Neural cell (in vitro differentiated cells): ENCODE measurements around the gene TBC1D24. TPM values are rescaled to one million over a fixed set of nuclear protein-coding genes. Genes with fewer than 3 reads are reported as not detected.

Source experiments
- H2AFZ ChIP-seq: fragments of 200-600, 300-800 bp; sonication (generic), shearing (Covaris generic); 2 replicates; pipeline ENCODE4 v1.6.0; 2014; ENCODE audit warnings: low read depth, mild to moderate bottlenecking, antibody characterized with exemption, low read length, moderate library complexity
- H3F3A ChIP-seq: fragments of 200-600 bp; shearing (Covaris generic); 2 replicates; pipeline ENCODE4 v1.6.1; 2016; ENCODE audit warnings: mild to moderate bottlenecking, moderate library complexity, mixed read lengths, antibody characterized with exemption, low read length; ENCODE audit not compliant: insufficient read depth, poor library complexity, severe bottlenecking
- H3K27ac ChIP-seq: fragments of 200-600, 300-800 bp; sonication (generic), shearing (Covaris generic); 2 replicates; pipeline ENCODE4 v1.5.1; 2014; ENCODE audit warnings: mild to moderate bottlenecking, low read length, moderate library complexity
- H3K27me3 ChIP-seq: fragments of 300-800, 200-600 bp; sonication (generic), shearing (Covaris generic); 2 replicates; pipeline ENCODE4 v1.6.0; 2014; ENCODE audit warnings: mild to moderate bottlenecking, low read depth, low read length, moderate library complexity; ENCODE audit not compliant: insufficient read depth
- H3K36me3 ChIP-seq: fragments of 300-800, 200-600 bp; sonication (generic), shearing (Covaris generic); 2 replicates; pipeline ENCODE4 v1.5.1; 2014; ENCODE audit warnings: mild to moderate bottlenecking, antibody characterized with exemption, low read length, moderate library complexity; ENCODE audit not compliant: insufficient read depth
- H3K4me2 ChIP-seq: fragments of 300-800, 200-600 bp; sonication (generic), shearing (Covaris generic); 2 replicates; pipeline ENCODE4 v1.6.0; 2014; ENCODE audit warnings: mild to moderate bottlenecking, low read length
- H3K4me3 ChIP-seq: fragments of 300-800, 200-600 bp; sonication (generic), shearing (Covaris generic); 2 replicates; pipeline ENCODE4 v1.5.1; 2014; ENCODE audit warnings: mild to moderate bottlenecking, low read length, moderate library complexity
- H3K79me2 ChIP-seq: fragments of 200-600 bp; shearing (Covaris generic); replicated peaks from 2 replicates; pipeline ENCODE4 v1.6.0; 2014; ENCODE audit warnings: mild to moderate bottlenecking, low read length, moderate library complexity; ENCODE audit not compliant: insufficient read depth
- H3K9ac ChIP-seq: fragments of 300-800, 200-600 bp; sonication (generic), shearing (Covaris generic); 2 replicates; pipeline ENCODE4 v1.6.1; 2016; ENCODE audit warnings: mild to moderate bottlenecking, low read length, mixed read lengths
- H3K9me2 ChIP-seq: fragments of 200-600 bp; shearing (Covaris generic); 2 replicates; pipeline ENCODE4 v1.6.1; 2016; ENCODE audit warnings: mild to moderate bottlenecking, low read length, mixed read lengths; ENCODE audit not compliant: insufficient read depth
- H3K9me3 ChIP-seq: fragments of 200-600, 300-800 bp; sonication (generic), shearing (Covaris generic); 2 replicates; pipeline ENCODE4 v1.6.1; 2016; ENCODE audit warnings: mild to moderate bottlenecking, mixed run types, low read length, moderate library complexity, mixed read lengths
- H4K20me1 ChIP-seq: fragments of 200-600 bp; shearing (Covaris generic); 2 replicates; pipeline ENCODE4 v1.6.1; 2016; ENCODE audit warnings: mild to moderate bottlenecking, mixed run types; ENCODE audit not compliant: insufficient read depth
- EP300 ChIP-seq: fragments of 450-650 bp; conservative IDR thresholded peaks from 2 replicates; pipeline ENCODE4 v1.6.1; 2014; ENCODE audit warnings: antibody characterized with exemption, mild to moderate bottlenecking, moderate library complexity; ENCODE audit not compliant: poor library complexity, severe bottlenecking
- EZH2 ChIP-seq: fragments of 200-600, 300-800 bp; shearing (Covaris generic), sonication (generic); IDR thresholded peaks from 2 replicates; pipeline ENCODE4 v1.6.1; 2014; ENCODE audit warnings: antibody characterized with exemption, low read length, borderline replicate concordance, mild to moderate bottlenecking; ENCODE audit not compliant: insufficient read depth, poor library complexity, severe bottlenecking
- MXI1 ChIP-seq: fragments of 450-650 bp; conservative IDR thresholded peaks from 2 replicates; pipeline ENCODE4 v1.6.1; 2014; ENCODE audit warnings: antibody characterized with exemption, mild to moderate bottlenecking; ENCODE audit not compliant: poor library complexity, severe bottlenecking
- POLR2AphosphoS5 ChIP-seq: IDR thresholded peaks from 2 replicates; pipeline ENCODE4 v1.6.1; 2012
- RAD21 ChIP-seq: fragments of 450-650 bp; conservative IDR thresholded peaks from 2 replicates; pipeline ENCODE4 v1.6.1; 2014; ENCODE audit warnings: antibody characterized with exemption, mild to moderate bottlenecking, moderate library complexity
- SMC3 ChIP-seq: fragments of 450-650 bp; conservative IDR thresholded peaks from 2 replicates; pipeline ENCODE4 v1.6.1; 2014; ENCODE audit warnings: antibody characterized with exemption, mild to moderate bottlenecking, moderate library complexity; ENCODE audit not compliant: poor library complexity
- TAF1 ChIP-seq: IDR thresholded peaks from 2 replicates; pipeline ENCODE4 v1.6.1; 2012; ENCODE audit warnings: low read depth
- polyA plus RNA-seq: library from polyadenylated mRNA; depleted of rRNA; stranded (reverse); fragments of >200 nt; gene quantifications from 2 replicates; pipeline ENCODE4 v1.2.3, GENCODE V29; 2014
- TF ChIP-seq, protein P1 (sequence below): IDR thresholded peaks from 2 replicates; pipeline ENCODE4 v1.6.1; 2012; ENCODE audit warnings: borderline replicate concordance
- TF ChIP-seq, protein P2 (sequence below): fragments of 450-650 bp; IDR thresholded peaks from 2 replicates; pipeline ENCODE4 v1.5.1; 2014; ENCODE audit warnings: antibody characterized with exemption, mild to moderate bottlenecking, moderate library complexity; ENCODE audit not compliant: poor library complexity, severe bottlenecking

Gene TBC1D24
- polyA plus RNA-seq, 1 donor from 2014 or later: 27.1 TPM

DNA sequence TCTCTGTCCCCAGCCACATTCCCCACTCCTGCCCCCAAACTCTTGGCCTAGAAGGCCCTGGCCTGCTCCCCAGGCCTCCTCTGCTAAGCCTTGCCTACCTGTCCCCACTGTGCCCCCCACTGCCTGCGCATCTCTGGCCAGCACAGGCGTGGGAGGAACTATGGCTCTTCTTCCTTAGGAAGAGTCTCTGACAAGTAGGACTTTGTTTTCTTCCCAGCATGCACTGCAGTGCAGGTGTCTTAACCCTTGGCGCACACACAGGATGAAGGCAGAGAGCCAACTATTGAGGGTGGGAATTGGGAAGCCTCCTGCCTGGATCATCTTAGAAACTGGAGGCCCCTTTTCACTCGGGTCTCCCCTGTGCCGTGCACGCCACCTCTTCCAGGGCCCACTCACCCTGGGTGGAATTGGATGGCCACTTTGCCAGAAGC lies 48.9 kb downstream of the TBC1D24 start:
- Histone ChIP-seq H3K4me2 (no peak overlapping the region), H3K9me3 (no peaks in the 10 kb centered on the region), H2AFZ (no peak overlapping the region), H3K27me3 (no peaks in the 10 kb centered on the region), H4K20me1 (peaks cover 6% of the 10 kb centered on the region), H3K27ac (no peak overlapping the region), H3K4me3 (no peak overlapping the region), H3K9me2 (no peaks in the 10 kb centered on the region), H3K79me2 (peaks cover 9% of the 10 kb centered on the region), H3F3A (no peaks in the 10 kb centered on the region), H3K36me3 (no peaks in the 10 kb centered on the region), H3K9ac (no peak overlapping the region)
- no peak for TF ChIP-seq EZH2
- no peak for TF ChIP-seq RAD21
- no peak for TF ChIP-seq TAF1
- TF ChIP-seq MXI1: no peak
- TF ChIP-seq, protein P1, sequence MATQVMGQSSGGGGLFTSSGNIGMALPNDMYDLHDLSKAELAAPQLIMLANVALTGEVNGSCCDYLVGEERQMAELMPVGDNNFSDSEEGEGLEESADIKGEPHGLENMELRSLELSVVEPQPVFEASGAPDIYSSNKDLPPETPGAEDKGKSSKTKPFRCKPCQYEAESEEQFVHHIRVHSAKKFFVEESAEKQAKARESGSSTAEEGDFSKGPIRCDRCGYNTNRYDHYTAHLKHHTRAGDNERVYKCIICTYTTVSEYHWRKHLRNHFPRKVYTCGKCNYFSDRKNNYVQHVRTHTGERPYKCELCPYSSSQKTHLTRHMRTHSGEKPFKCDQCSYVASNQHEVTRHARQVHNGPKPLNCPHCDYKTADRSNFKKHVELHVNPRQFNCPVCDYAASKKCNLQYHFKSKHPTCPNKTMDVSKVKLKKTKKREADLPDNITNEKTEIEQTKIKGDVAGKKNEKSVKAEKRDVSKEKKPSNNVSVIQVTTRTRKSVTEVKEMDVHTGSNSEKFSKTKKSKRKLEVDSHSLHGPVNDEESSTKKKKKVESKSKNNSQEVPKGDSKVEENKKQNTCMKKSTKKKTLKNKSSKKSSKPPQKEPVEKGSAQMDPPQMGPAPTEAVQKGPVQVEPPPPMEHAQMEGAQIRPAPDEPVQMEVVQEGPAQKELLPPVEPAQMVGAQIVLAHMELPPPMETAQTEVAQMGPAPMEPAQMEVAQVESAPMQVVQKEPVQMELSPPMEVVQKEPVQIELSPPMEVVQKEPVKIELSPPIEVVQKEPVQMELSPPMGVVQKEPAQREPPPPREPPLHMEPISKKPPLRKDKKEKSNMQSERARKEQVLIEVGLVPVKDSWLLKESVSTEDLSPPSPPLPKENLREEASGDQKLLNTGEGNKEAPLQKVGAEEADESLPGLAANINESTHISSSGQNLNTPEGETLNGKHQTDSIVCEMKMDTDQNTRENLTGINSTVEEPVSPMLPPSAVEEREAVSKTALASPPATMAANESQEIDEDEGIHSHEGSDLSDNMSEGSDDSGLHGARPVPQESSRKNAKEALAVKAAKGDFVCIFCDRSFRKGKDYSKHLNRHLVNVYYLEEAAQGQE: no peak
- no peak for TF ChIP-seq POLR2AphosphoS5
- no peak for TF ChIP-seq SMC3
- TF ChIP-seq, protein P2, sequence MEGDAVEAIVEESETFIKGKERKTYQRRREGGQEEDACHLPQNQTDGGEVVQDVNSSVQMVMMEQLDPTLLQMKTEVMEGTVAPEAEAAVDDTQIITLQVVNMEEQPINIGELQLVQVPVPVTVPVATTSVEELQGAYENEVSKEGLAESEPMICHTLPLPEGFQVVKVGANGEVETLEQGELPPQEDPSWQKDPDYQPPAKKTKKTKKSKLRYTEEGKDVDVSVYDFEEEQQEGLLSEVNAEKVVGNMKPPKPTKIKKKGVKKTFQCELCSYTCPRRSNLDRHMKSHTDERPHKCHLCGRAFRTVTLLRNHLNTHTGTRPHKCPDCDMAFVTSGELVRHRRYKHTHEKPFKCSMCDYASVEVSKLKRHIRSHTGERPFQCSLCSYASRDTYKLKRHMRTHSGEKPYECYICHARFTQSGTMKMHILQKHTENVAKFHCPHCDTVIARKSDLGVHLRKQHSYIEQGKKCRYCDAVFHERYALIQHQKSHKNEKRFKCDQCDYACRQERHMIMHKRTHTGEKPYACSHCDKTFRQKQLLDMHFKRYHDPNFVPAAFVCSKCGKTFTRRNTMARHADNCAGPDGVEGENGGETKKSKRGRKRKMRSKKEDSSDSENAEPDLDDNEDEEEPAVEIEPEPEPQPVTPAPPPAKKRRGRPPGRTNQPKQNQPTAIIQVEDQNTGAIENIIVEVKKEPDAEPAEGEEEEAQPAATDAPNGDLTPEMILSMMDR: no peak
- TF ChIP-seq EP300: no peak

- Histone ChIP-seq H3K9me2 (no peaks in the 10 kb centered on the region), H3K27ac (no peak overlapping the region), H3K9me3 (no peaks in the 10 kb centered on the region), H2AFZ (no peak overlapping the region), H3K4me3 (no peak overlapping the region), H3F3A (no peaks in the 10 kb centered on the region), H3K36me3 (no peaks in the 10 kb centered on the region), H4K20me1 (peaks cover under 1% of the 10 kb centered on the region), H3K4me2 (no peak overlapping the region), H3K79me2 (peaks cover 8% of the 10 kb centered on the region), H3K27me3 (no peaks in the 10 kb centered on the region), H3K9ac (no peak overlapping the region)
- TF ChIP-seq TAF1 (no peak), RAD21 (no peak), MXI1 (no peak), SMC3 (no peak), EP300 (no peak), POLR2AphosphoS5 (no peak), EZH2 (no peak)
- TF ChIP-seq, protein P2: no peak
- TF ChIP-seq, protein P1: no peak
Measured at GRCh38 chr16:2524339-2524938, 49.5 kb downstream of the TBC1D24 start.
